Fibroblast of pulmonary artery (primary cell): ENCODE measurements around the gene PHACTR3.

Experiments used
- DNase-seq: peaks from one replicate; pipeline ENCODE4 v3.0.0-alpha.2; 2010; ENCODE audit warnings: low read depth
- H3K4me3 ChIP-seq: replicated peaks from 2 replicates; pipeline ENCODE4 v1.5.1; 2011; ENCODE audit warnings: low read depth, mild to moderate bottlenecking, control low read depth, low read length, moderate library complexity
- CTCF ChIP-seq: IDR thresholded peaks from 2 replicates; pipeline ENCODE4 v1.5.1; 2011; ENCODE audit warnings: mild to moderate bottlenecking, control low read depth, low read length, inconsistent platforms; ENCODE audit errors: missing control alignments

PHACTR3 gene

GRCh38 chr20:59788196-59788735 is 183.9 kb downstream of the PHACTR3 start:
- no peak overlapping the region for H3K4me3 ChIP-seq
- no peak for TF ChIP-seq CTCF
- DNase-seq, result no peak

- no peak for DNase-seq
- TF ChIP-seq CTCF, result no peak
- no peak overlapping the region for H3K4me3 ChIP-seq
Observed at GRCh38 chr20:59788811-59789397, 184.6 kb downstream of the PHACTR3 start.

GRCh38 chr20:59789686-59790085 is 185.3 kb downstream of the PHACTR3 start:
- H3K4me3 ChIP-seq, result no peak overlapping the region
- no peak for TF ChIP-seq CTCF
- no peak for DNase-seq

GRCh38 chr20:59790346-59790745 is 186.0 kb downstream of the PHACTR3 start:
- no peak for DNase-seq
- H3K4me3 ChIP-seq, result no peak overlapping the region
- no peak for TF ChIP-seq CTCF

GRCh38 chr20:59792300-59792699 is 188.0 kb downstream of the PHACTR3 start:
- no peak overlapping the region for H3K4me3 ChIP-seq
- TF ChIP-seq CTCF, result no peak
- DNase-seq, result no peak

GRCh38 chr20:59794555-59794954 is 190.2 kb downstream of the PHACTR3 start:
- H3K4me3 ChIP-seq, result no peak overlapping the region
- DNase-seq, result no peak
- no peak for TF ChIP-seq CTCF

- no peak for TF ChIP-seq CTCF
- H3K4me3 ChIP-seq, result no peak overlapping the region
- DNase-seq, result no peak
Observed at GRCh38 chr20:59800309-59800708, 196.0 kb downstream of the PHACTR3 start.
